ENCODE measurements around the gene REV1. TPM values are rescaled to one million over a fixed set of nuclear protein-coding genes. Genes with fewer than 3 reads are reported as not detected.

The REV1 gene
- total and polyA plus RNA-seq, 2 of the 13 experiments (the other 11 are each of a cell fraction or from before 2014, with no cell fraction given), result 49.1 to 71.8 TPM

DNA sequence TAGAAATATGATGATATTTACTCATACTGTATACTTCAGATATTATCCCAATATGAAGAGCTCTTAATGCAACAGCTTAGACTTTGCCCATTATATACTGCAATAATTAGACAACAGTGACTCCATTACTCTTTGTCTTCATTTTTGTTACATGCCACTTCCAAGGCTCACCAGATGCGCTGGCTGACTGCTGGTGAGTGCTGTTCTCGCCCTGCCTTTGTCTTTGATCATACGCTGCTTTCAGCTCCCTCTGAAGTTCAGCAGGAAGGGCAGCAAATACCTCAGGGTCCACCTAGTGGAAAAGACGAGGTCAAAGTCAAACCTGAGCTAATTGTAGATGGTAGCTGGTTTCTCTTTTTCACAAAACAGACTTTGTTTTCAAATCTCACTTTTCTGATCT lies 86.3 kb downstream of the REV1 start (continued):
- no peak for TF ChIP-seq HOXA5 (CRISPR knock-in tag; IDR thresholded peaks at IDR 0.05)
- TF ChIP-seq, protein P1, sequence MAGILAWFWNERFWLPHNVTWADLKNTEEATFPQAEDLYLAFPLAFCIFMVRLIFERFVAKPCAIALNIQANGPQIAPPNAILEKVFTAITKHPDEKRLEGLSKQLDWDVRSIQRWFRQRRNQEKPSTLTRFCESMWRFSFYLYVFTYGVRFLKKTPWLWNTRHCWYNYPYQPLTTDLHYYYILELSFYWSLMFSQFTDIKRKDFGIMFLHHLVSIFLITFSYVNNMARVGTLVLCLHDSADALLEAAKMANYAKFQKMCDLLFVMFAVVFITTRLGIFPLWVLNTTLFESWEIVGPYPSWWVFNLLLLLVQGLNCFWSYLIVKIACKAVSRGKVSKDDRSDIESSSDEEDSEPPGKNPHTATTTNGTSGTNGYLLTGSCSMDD (CRISPR knock-in tag; IDR thresholded peaks at IDR 0.05), result no peak
- TF ChIP-seq, protein P2, sequence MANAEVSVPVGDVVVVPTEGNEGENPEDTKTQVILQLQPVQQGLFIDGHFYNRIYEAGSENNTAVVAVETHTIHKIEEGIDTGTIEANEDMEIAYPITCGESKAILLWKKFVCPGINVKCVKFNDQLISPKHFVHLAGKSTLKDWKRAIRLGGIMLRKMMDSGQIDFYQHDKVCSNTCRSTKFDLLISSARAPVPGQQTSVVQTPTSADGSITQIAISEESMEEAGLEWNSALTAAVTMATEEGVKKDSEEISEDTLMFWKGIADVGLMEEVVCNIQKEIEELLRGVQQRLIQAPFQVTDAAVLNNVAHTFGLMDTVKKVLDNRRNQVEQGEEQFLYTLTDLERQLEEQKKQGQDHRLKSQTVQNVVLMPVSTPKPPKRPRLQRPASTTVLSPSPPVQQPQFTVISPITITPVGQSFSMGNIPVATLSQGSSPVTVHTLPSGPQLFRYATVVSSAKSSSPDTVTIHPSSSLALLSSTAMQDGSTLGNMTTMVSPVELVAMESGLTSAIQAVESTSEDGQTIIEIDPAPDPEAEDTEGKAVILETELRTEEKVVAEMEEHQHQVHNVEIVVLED (CRISPR knock-in tag; IDR thresholded peaks at IDR 0.05; ENCODE audit: borderline replicate concordance), result no peak
- TF ChIP-seq, protein P3, sequence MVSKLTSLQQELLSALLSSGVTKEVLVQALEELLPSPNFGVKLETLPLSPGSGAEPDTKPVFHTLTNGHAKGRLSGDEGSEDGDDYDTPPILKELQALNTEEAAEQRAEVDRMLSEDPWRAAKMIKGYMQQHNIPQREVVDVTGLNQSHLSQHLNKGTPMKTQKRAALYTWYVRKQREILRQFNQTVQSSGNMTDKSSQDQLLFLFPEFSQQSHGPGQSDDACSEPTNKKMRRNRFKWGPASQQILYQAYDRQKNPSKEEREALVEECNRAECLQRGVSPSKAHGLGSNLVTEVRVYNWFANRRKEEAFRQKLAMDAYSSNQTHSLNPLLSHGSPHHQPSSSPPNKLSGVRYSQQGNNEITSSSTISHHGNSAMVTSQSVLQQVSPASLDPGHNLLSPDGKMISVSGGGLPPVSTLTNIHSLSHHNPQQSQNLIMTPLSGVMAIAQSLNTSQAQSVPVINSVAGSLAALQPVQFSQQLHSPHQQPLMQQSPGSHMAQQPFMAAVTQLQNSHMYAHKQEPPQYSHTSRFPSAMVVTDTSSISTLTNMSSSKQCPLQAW (CRISPR knock-in tag; IDR thresholded peaks at IDR 0.05), result peak; percentile 57; the same call in 1 of the 2 replicates
- TF ChIP-seq, protein P4, sequence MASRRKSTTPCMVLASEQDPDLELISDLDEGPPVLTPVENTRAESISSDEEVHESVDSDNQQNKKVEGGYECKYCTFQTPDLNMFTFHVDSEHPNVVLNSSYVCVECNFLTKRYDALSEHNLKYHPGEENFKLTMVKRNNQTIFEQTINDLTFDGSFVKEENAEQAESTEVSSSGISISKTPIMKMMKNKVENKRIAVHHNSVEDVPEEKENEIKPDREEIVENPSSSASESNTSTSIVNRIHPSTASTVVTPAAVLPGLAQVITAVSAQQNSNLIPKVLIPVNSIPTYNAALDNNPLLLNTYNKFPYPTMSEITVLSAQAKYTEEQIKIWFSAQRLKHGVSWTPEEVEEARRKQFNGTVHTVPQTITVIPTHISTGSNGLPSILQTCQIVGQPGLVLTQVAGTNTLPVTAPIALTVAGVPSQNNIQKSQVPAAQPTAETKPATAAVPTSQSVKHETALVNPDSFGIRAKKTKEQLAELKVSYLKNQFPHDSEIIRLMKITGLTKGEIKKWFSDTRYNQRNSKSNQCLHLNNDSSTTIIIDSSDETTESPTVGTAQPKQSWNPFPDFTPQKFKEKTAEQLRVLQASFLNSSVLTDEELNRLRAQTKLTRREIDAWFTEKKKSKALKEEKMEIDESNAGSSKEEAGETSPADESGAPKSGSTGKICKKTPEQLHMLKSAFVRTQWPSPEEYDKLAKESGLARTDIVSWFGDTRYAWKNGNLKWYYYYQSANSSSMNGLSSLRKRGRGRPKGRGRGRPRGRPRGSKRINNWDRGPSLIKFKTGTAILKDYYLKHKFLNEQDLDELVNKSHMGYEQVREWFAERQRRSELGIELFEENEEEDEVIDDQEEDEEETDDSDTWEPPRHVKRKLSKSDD (CRISPR knock-in tag; IDR thresholded peaks at IDR 0.05; ENCODE audit: low read depth), result no peak
- TF ChIP-seq, protein P5, sequence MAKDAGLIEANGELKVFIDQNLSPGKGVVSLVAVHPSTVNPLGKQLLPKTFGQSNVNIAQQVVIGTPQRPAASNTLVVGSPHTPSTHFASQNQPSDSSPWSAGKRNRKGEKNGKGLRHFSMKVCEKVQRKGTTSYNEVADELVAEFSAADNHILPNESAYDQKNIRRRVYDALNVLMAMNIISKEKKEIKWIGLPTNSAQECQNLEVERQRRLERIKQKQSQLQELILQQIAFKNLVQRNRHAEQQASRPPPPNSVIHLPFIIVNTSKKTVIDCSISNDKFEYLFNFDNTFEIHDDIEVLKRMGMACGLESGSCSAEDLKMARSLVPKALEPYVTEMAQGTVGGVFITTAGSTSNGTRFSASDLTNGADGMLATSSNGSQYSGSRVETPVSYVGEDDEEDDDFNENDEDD (CRISPR knock-in tag; IDR thresholded peaks at IDR 0.05; ENCODE audit: borderline replicate concordance), result no peak
- TF ChIP-seq, protein P6, sequence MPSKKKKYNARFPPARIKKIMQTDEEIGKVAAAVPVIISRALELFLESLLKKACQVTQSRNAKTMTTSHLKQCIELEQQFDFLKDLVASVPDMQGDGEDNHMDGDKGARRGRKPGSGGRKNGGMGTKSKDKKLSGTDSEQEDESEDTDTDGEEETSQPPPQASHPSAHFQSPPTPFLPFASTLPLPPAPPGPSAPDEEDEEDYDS (CRISPR knock-in tag; IDR thresholded peaks at IDR 0.05), result peak; percentile 53; the same call in 1 of the 2 replicates
- no peak for TF ChIP-seq ZNF354B (CRISPR knock-in tag; IDR thresholded peaks at IDR 0.05)
- no peak for TF ChIP-seq ARHGAP35 (CRISPR knock-in tag; IDR thresholded peaks at IDR 0.05; ENCODE audit: borderline replicate concordance)
- no peak for TF ChIP-seq ARNTL (CRISPR knock-in tag; IDR thresholded peaks at IDR 0.05)
- TF ChIP-seq, protein P7, sequence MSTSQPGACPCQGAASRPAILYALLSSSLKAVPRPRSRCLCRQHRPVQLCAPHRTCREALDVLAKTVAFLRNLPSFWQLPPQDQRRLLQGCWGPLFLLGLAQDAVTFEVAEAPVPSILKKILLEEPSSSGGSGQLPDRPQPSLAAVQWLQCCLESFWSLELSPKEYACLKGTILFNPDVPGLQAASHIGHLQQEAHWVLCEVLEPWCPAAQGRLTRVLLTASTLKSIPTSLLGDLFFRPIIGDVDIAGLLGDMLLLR (CRISPR knock-in tag; IDR thresholded peaks at IDR 0.05), result no peak
- TF ChIP-seq ERF (CRISPR knock-in tag; IDR thresholded peaks at IDR 0.05), result peak; percentile 55; the same call in 1 of the 2 replicates
- TF ChIP-seq MYNN (CRISPR knock-in tag; IDR thresholded peaks at IDR 0.05; ENCODE audit: low read depth), result no peak
- TF ChIP-seq NCOA2 (CRISPR knock-in tag; IDR thresholded peaks at IDR 0.05), result 0 out of 2 replicates have a peak, but pooled peaks have one; percentile 47
- TF ChIP-seq CHD2 (IDR thresholded peaks at IDR 0.05; ENCODE audit: low read depth, low read length), result no peak
- TF ChIP-seq, protein P8, sequence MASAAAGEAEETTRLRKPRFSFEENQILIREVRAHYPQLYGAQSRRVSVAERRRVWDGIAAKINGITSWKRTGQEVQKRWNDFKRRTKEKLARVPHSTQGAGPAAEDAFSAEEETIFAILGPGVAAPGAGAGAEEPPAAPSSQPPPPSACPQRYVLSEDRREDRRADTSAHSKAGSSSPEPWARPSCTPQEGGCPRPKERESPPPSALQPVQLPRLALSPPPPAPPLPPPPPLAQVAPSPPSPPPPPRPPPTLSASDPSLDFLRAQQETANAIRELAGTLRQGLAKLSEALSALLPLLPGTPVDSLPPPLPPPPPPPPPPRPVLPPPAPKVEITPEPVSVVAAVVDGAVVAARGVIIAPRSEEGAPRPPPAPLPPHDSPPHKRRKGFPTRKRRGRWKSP (CRISPR knock-in tag; IDR thresholded peaks at IDR 0.05), result no peak
- TF ChIP-seq, protein P9, sequence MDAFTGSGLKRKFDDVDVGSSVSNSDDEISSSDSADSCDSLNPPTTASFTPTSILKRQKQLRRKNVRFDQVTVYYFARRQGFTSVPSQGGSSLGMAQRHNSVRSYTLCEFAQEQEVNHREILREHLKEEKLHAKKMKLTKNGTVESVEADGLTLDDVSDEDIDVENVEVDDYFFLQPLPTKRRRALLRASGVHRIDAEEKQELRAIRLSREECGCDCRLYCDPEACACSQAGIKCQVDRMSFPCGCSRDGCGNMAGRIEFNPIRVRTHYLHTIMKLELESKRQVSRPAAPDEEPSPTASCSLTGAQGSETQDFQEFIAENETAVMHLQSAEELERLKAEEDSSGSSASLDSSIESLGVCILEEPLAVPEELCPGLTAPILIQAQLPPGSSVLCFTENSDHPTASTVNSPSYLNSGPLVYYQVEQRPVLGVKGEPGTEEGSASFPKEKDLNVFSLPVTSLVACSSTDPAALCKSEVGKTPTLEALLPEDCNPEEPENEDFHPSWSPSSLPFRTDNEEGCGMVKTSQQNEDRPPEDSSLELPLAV (CRISPR knock-in tag; conservative IDR thresholded peaks at IDR 0.05; ENCODE audit: low read depth), result no peak
